ENCODE data around the gene UFC1. TPM values are rescaled to one million over a fixed set of nuclear protein-coding genes. Genes with fewer than 3 reads are reported as not detected.

UFC1 gene
- total and polyA plus RNA-seq, 2 of the 13 experiments (the other 11 are each of a cell fraction or from before 2014, with no cell fraction given) = 72.8 to 85.2 TPM

DNA sequence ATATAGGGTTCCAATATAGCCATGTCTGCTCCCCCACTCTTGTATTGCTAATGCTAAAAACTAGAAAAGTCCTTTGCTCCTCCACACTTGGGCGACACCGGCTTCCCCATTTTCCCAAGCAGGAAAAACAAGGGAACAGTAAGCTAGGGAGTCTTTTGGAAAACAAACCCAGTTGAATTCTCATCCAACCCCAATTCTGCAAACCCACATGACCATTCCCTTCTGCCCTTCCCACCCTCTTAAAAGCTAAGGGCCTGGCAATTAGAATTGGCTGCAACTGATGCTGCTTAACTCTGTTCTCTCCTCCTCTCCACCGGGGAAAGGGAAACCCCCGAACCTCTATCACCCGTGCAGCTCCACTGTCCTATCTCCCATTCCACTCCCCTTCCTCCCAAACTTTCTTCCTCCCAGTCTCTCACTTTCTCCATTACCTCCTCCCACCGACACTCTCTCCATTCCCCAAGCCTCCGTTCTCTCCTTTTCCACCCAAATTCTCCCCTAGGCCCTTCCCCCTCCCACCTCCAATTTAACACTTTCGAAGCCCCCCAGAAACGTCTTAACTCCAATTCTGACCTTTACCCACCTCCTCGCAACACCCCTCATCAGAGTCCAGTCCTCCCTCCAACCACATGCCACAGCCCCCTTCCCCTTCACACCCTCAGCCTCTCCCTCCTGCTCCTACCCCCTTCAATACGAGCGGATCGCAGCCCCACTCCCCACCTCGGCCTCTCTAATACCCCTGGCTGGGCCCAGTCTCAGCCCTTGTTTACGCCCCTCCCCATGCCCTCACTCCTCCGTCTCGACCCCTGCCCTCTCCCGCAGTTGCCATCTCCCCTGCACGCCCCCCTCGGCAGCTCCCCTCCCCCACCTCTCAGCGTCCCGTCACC is 22.0 kb upstream of the UFC1 start:
- H4K20me1 ChIP-seq (ENCODE audit: insufficient read depth, low read length) = no peaks in the 10 kb centered on the region
- DNase-seq (ENCODE audit: low spot score) = no peak
- intact Hi-C loops (cut with micrococcal nuclease; ENCODE audit: unreplicated experiment) (loop anchor here (2.0 to 10.0 kb wide), 2 partner anchors 21 to 137 kb away; partner anchors contain the start of gene UFC1), in situ Hi-C loops (cut with HindIII; ENCODE audit: extremely low pct_ligation_motif_present, low pct_unique_long_range_greater_than_20kb) (no loop called here)
- no peaks in the 10 kb centered on the region for H3K9me3 ChIP-seq (ENCODE audit: low read length)
- H2AFZ ChIP-seq (ENCODE audit: low read length) = no peak overlapping the region
- no TSS peak for BruUV-seq (replicated peaks)
- H3K4me1 ChIP-seq (ENCODE audit: insufficient read depth, low read length) = peaks cover 27% of the 10 kb centered on the region
- FAIRE-seq = peak; percentile 50
- CTCF ChIA-PET (ENCODE audit: low intra/inter-chr PET ratio, low total read pairs) = no interaction called here
- H3K27ac ChIP-seq (ENCODE audit: extremely low read length, insufficient read depth, low read length) = peak overlapping the region; percentile 90
- POLR2A ChIA-PET = interaction anchor here (0.6 to 3.5 kb wide), 13 partner anchors 9 to 182 kb away, joined by 3 to 43 read pairs (median 7); partner anchors contain the start of genes APOA2, B4GALT3, F11R and KLHDC9
- peaks cover 2 to 17% of the 10 kb centered on the region in 2 experiments; a peak in 4 of 5 replicates for H3K36me3 ChIP-seq (replicated peaks in 1 of 2; ENCODE audit: control insufficient read depth in 1 of 2, insufficient read depth in 2 of 2, low read length in 2 of 2)
- no peaks in the 10 kb centered on the region; a peak in 1 of 5 replicates for H3K27me3 ChIP-seq (ENCODE audit: control insufficient read depth in 1 of 2, insufficient read depth in 2 of 2, low read length in 2 of 2)
- 10% methylated on average over 22 of the region's 22 CpGs for WGBS (ENCODE audit: low lambda C conversion rate)
- peak overlapping the region; percentile 79 to 82 (median 80) for H3K4me3 ChIP-seq (replicated peaks in 1 of 3; ENCODE audit: insufficient read depth in 1 of 3, low read depth in 2 of 3, low read length in 3 of 3)
- H3K79me2 ChIP-seq (ENCODE audit: insufficient read depth, low read length) = peaks cover 37% of the 10 kb centered on the region
- peak; percentile 44 for ATAC-seq
- peak overlapping the region; percentile 85 for H3K9ac ChIP-seq (ENCODE audit: insufficient read depth, low read depth, low read length)
- peak overlapping the region; percentile 72 for H3K4me2 ChIP-seq (ENCODE audit: low read depth, low read length)
- no peak for TF ChIP-seq AKAP8 (CRISPR knock-in tag; IDR thresholded peaks at IDR 0.05)
- no peak for TF ChIP-seq HOXA3 (CRISPR knock-in tag; IDR thresholded peaks at IDR 0.05)
- no peak for TF ChIP-seq MXD3 (CRISPR knock-in tag; IDR thresholded peaks at IDR 0.05)
- TF ChIP-seq NRL (CRISPR knock-in tag; IDR thresholded peaks at IDR 0.05; ENCODE audit: borderline replicate concordance) = 0 out of 2 replicates have a peak, but pooled peaks have one; percentile 16
- TF ChIP-seq, protein P1, sequence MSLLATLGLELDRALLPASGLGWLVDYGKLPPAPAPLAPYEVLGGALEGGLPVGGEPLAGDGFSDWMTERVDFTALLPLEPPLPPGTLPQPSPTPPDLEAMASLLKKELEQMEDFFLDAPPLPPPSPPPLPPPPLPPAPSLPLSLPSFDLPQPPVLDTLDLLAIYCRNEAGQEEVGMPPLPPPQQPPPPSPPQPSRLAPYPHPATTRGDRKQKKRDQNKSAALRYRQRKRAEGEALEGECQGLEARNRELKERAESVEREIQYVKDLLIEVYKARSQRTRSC (CRISPR knock-in tag; IDR thresholded peaks at IDR 0.05; ENCODE audit: low read depth) = no peak
- TF ChIP-seq ZSCAN22 (CRISPR knock-in tag; IDR thresholded peaks at IDR 0.05) = no peak
- TF ChIP-seq FOXK2 (IDR thresholded peaks at IDR 0.05) = 0 out of 2 replicates have a peak, but pooled peaks have one; percentile 29
- TF ChIP-seq THAP9 (CRISPR knock-in tag; IDR thresholded peaks at IDR 0.05; ENCODE audit: borderline replicate concordance) = no peak
- peak; percentile 32; the same call in 1 of the 2 replicates for TF ChIP-seq MTF2 (CRISPR knock-in tag; IDR thresholded peaks at IDR 0.05; ENCODE audit: borderline replicate concordance)
- TF ChIP-seq ZNF263 (CRISPR knock-in tag; IDR thresholded peaks at IDR 0.05) = peak; percentile 82
- no peak for TF ChIP-seq ARID5B (CRISPR knock-in tag; IDR thresholded peaks at IDR 0.05)
- no peak for TF ChIP-seq CCAR2 (optimal IDR thresholded peaks at IDR 0.05; ENCODE audit: low read depth, low read length)
- TF ChIP-seq ARNT (IDR thresholded peaks at IDR 0.05) = no peak
- no peak for TF ChIP-seq SPEN (CRISPR knock-in tag; IDR thresholded peaks at IDR 0.05; ENCODE audit: low read depth)
- no peak for TF ChIP-seq ZNF430 (CRISPR knock-in tag; IDR thresholded peaks at IDR 0.05)
- TF ChIP-seq NCOA2 (CRISPR knock-in tag; IDR thresholded peaks at IDR 0.05) = no peak

All from HepG2 (cell line).